Cerebellar nuclear complex (tissue), 1 donor: ENCODE results near the gene TRPC4AP.
"Not testable (repeated sequence)": the region's sequence is repeated elsewhere in the genome, so short reads cannot be mapped to it uniquely, and the experiment has no call there.

Experiments used
- DNase-seq, 2 experiments: peaks; one replicate each; lab custom pipeline; 2025; lab: John Stamatoyannopoulos, UW

The TRPC4AP gene

GRCh38 chr20:35104685-35105295 is 12.2 kb upstream of the TRPC4AP start:
- no peak for DNase-seq

- no peak for DNase-seq
These were observed 9.0 kb upstream of the TRPC4AP start for GRCh38 chr20:35101620-35102019.

- DNase-seq: no peak
These were observed 769 bp upstream of the TRPC4AP start for GRCh38 chr20:35093267-35093884.

GRCh38 chr20:35091816-35092523 is 637 bp downstream of the TRPC4AP start:
- DNase-seq: no peak

GRCh38 chr20:35088231-35089145 is 4.1 kb downstream of the TRPC4AP start:
- no peak for DNase-seq

GRCh38 chr20:35087791-35088190 is 4.8 kb downstream of the TRPC4AP start:
- no peak for DNase-seq

- DNase-seq: no peak
These were observed 5.3 kb downstream of the TRPC4AP start for GRCh38 chr20:35087355-35087754.

GRCh38 chr20:35085477-35086225 is 7.0 kb downstream of the TRPC4AP start:
- DNase-seq: no peak

- DNase-seq: no peak
These were observed 7.6 kb downstream of the TRPC4AP start for GRCh38 chr20:35084998-35085397.

- not testable (repeated sequence) for DNase-seq
These were observed 12.3 kb downstream of the TRPC4AP start for GRCh38 chr20:35080348-35080642.

GRCh38 chr20:35079472-35080347 is 12.9 kb downstream of the TRPC4AP start:
- no peak for DNase-seq

- DNase-seq: no peak
These were observed 14.7 kb downstream of the TRPC4AP start for GRCh38 chr20:35077872-35078271.

GRCh38 chr20:35077341-35077740 is 15.3 kb downstream of the TRPC4AP start:
- DNase-seq: no peak

- DNase-seq: not testable (repeated sequence)
These were observed 21.0 kb downstream of the TRPC4AP start for GRCh38 chr20:35071436-35072153.

GRCh38 chr20:35066194-35066593 is 26.4 kb downstream of the TRPC4AP start:
- no peak for DNase-seq

- no peak for DNase-seq
These were observed 27.4 kb downstream of the TRPC4AP start for GRCh38 chr20:35065181-35065580.

GRCh38 chr20:35063168-35063567 is 29.4 kb downstream of the TRPC4AP start:
- DNase-seq: no peak

- no peak for DNase-seq
These were observed 30.1 kb downstream of the TRPC4AP start for GRCh38 chr20:35062478-35062877.

GRCh38 chr20:35060168-35060567 is 32.4 kb downstream of the TRPC4AP start:
- no peak for DNase-seq

- no peak for DNase-seq
These were observed 33.0 kb downstream of the TRPC4AP start for GRCh38 chr20:35059612-35060011.
